GM12892 (cell line): ENCODE results near the gene FBXW7.

Experiments
- POLR2A ChIP-seq: IDR thresholded peaks from 2 replicates; pipeline ENCODE4 v1.6.1; 2011; ENCODE audit warnings: low read depth, low read length, control low read depth
- POLR2AphosphoS5 ChIP-seq: IDR thresholded peaks from 2 replicates; pipeline ENCODE4 v1.6.1; 2011; ENCODE audit warnings: low read depth, low read length, control low read depth
- TAF1 ChIP-seq: IDR thresholded peaks from 2 replicates; pipeline ENCODE4 v1.6.1; 2011; ENCODE audit warnings: low read depth, mild to moderate bottlenecking, control low read depth, low read length, borderline replicate concordance

DNA sequence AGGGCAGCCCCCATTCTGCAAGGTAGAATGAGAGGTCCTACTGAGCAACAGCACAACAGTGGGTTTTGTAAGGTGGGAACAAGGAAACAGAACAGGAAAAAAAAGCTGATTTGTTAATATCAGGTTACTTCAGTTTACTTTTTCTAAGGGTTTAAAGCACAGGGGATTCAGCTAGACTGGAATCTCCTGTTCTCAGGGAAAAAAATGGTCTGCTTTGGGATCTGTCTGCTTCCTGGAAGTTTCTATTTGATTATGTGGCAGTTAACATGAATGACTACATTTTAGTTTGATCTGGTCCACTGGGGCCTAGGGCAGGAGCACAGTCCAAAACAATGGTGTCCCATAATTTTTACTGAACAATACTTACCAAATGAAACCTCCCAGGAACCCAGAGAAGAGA lies 104.6 kb downstream of the FBXW7 start:
- TF ChIP-seq POLR2AphosphoS5: no peak
- no peak for TF ChIP-seq POLR2A
- TF ChIP-seq TAF1: no peak
